Stomach (tissue), 19 donors: ENCODE data around the gene CARMIL3. TPM values are rescaled to one million over a fixed set of nuclear protein-coding genes. Genes with fewer than 3 reads are reported as not detected.
"Not testable (repeated sequence)": the region's sequence is repeated elsewhere in the genome, so short reads cannot be mapped to it uniquely, and the experiment has no call there.

Experiments
- DNase-seq, 2 donors: peaks; one replicate each; pipeline versions ENCODE4 v3.0.0 to v3.0.0-alpha.2; 2013 to 2019
- H3K27ac ChIP-seq, 5 donors: fragments of 200-600 bp in 4 of 5; sonication (generic) in 4 of 5; one replicate each; pipeline ENCODE4 v1.5.1; 2013 to 2019; ENCODE audit warnings: mild to moderate bottlenecking in 1 of 5, moderate library complexity in 1 of 5
- H3K27me3 ChIP-seq, 3 donors: fragments of 200-600 bp; sonication (generic); one replicate each; pipeline ENCODE4 v1.5.1; 2017 to 2019; ENCODE audit warnings: mixed run types in 1 of 3
- H3K36me3 ChIP-seq, 4 donors: fragments of 200-600 bp; sonication (generic); 1 replicate in 3 of 4; 2 replicates in 1 of 4; pipeline ENCODE4 v1.5.1; 2016 to 2019
- H3K4me1 ChIP-seq, 4 donors: fragments of 200-600 bp; sonication (generic); one replicate each; pipeline ENCODE4 v1.5.1; 2016 to 2019
- H3K4me3 ChIP-seq, 4 donors: fragments of 200-600 bp; sonication (generic) in 3 of 4; one replicate each; pipeline ENCODE4 v1.5.1; 2016 to 2019; ENCODE audit warnings: mild to moderate bottlenecking in 1 of 4
- H3K9me3 ChIP-seq, 4 donors: fragments of 200-600 bp; sonication (generic); one replicate each; pipeline ENCODE4 v1.5.1; 2016 to 2019
- EP300 ChIP-seq: sonication (generic); formaldehyde crosslinking; IDR thresholded peaks from one replicate; pipeline ENCODE4 v1.6.1; 2017; ENCODE audit warnings: antibody characterized with exemption
- POLR2A ChIP-seq, 4 donors: fragments of 450-650 bp; IDR thresholded peaks; one replicate each; pipeline ENCODE4 v1.6.1; 2016; ENCODE audit warnings: antibody characterized with exemption in 4 of 4, control low read depth in 2 of 4, mild to moderate bottlenecking in 1 of 4, moderate library complexity in 1 of 4
- POLR2AphosphoS5 ChIP-seq, 3 donors: sonication (generic); formaldehyde crosslinking; IDR thresholded peaks; one replicate each; pipeline ENCODE4 v1.6.1; 2016; ENCODE audit warnings: antibody characterized with exemption in 3 of 3
- WGBS, 5 donors: extraction: QIAGEN DNeasy Blood & Tissue Kit in 3 of 5; methylation state at CpG; one replicate each; pipeline versions ENCODE4 v1.1.5 to v1.1.7; 2013 to 2018; 5-methylcytosine and 5-hydroxymethylcytosine counted together
- intact Hi-C: fragments of 100-400 bp; cut with DNase I; formaldehyde crosslinking; loops from one replicate; pipeline ENCODE4 v1.15.1; 2023; ENCODE audit warnings: low total_unique reads
- long read RNA-seq, 10 donors: transcript quantifications; one replicate each; lab custom pipeline, GENCODE V29; 2026
- polyA plus RNA-seq, 3 donors: library from polyadenylated mRNA; stranded (reverse); fragments of 200-250 nt; gene quantifications; one replicate each; pipeline ENCODE4 v1.2.3, GENCODE V29; 2013
- total RNA-seq, 5 donors: library from RNA; depleted of rRNA; stranded (reverse); fragments of >200 nt; gene quantifications; one replicate each; pipeline versions ENCODE4 v1.1.0 to v1.2.3, GENCODE V29; 2014 to 2016
- TF ChIP-seq, protein P1 (sequence below), 7 experiments: fragments of 450-650 bp in 4 of 7; fragments of 200-600 bp in 3 of 7; sonication (generic) in 3 of 7; IDR thresholded peaks; one replicate each; pipeline ENCODE4 v1.5.1; 2016 to 2019; ENCODE audit warnings: antibody characterized with exemption in 7 of 7, control low read depth in 2 of 7, mild to moderate bottlenecking in 1 of 7
- donor health status: healthy with polysubstance abuse.
- donor health status: Bipolar disorder and iron deficiency.
- donor health status: healthy.

Gene CARMIL3, protein sequence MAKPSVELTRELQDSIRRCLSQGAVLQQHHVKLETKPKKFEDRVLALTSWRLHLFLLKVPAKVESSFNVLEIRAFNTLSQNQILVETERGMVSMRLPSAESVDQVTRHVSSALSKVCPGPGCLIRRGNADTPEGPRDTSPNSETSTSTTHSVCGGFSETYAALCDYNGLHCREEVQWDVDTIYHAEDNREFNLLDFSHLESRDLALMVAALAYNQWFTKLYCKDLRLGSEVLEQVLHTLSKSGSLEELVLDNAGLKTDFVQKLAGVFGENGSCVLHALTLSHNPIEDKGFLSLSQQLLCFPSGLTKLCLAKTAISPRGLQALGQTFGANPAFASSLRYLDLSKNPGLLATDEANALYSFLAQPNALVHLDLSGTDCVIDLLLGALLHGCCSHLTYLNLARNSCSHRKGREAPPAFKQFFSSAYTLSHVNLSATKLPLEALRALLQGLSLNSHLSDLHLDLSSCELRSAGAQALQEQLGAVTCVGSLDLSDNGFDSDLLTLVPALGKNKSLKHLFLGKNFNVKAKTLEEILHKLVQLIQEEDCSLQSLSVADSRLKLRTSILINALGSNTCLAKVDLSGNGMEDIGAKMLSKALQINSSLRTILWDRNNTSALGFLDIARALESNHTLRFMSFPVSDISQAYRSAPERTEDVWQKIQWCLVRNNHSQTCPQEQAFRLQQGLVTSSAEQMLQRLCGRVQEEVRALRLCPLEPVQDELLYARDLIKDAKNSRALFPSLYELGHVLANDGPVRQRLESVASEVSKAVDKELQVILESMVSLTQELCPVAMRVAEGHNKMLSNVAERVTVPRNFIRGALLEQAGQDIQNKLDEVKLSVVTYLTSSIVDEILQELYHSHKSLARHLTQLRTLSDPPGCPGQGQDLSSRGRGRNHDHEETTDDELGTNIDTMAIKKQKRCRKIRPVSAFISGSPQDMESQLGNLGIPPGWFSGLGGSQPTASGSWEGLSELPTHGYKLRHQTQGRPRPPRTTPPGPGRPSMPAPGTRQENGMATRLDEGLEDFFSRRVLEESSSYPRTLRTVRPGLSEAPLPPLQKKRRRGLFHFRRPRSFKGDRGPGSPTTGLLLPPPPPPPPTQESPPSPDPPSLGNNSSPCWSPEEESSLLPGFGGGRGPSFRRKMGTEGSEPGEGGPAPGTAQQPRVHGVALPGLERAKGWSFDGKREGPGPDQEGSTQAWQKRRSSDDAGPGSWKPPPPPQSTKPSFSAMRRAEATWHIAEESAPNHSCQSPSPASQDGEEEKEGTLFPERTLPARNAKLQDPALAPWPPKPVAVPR (N-terminal part only)
- total RNA-seq = 1 to 10 TPM in 2 of 5 donors, under 1 TPM in 2, not detected in 1; 0.14 to 2.0 (median 0.76) TPM
- under 1 TPM in 2 of 3 donors, not detected in 1; 0.25 to 0.75 TPM for polyA plus RNA-seq
- long read RNA-seq, donor 1 = 0 reads
- long read RNA-seq, donor 2 = 0 reads
- long read RNA-seq, donor 3 = 0 reads
- long read RNA-seq, donor 4 = 0 reads
- long read RNA-seq, donor 5 = 0 reads
- long read RNA-seq, donor 6 = 0 reads
- long read RNA-seq, donor 7 = 0 reads
- long read RNA-seq, donor 8 = 0 reads
- long read RNA-seq, donor 9 = 0 reads
- long read RNA-seq, donor 10 = 0 reads

DNA sequence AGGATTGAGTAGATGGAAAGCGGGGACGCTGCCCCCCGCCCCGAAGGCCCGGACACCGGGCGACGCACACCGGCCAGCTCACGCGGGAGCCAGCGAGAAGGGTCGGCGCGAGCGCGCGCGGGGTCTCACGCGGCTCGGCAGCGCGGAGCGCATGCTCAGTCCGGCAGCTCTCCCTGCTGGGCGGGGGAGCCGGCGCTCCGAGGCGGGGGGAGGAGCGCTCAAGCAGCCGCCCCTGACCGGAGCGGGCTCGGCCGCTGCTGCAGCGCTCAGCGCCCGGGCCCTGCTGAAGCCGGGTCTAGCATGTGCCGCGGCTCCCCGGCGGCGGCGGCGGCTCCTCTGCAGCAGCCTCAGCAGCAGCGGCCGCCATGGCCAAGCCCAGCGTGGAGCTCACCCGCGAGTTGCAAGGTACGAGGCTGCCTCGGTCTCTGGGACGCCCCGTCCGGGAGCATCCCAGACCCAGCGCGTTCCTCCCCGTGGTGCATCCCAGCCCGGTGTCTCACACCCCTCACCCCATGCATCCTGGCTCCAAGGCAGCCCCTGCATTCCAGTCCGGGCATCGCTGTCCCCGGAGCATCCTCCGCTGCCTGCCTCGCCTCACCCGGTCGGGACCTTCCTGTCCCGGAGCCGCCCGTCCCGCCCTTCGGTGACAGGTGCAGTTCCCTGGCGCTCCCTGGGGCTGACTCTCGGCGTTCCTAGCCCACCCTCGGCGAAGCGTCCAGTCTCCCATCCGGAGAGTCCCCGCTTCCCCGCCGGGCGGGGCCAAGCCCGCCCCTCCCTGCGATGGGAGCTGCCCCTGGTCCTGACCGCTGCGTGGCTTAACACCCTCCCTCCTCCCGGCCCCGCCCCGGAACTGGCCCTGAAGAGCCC, at the start of gene CARMIL3:
CARMIL3 (plus strand) TSS at position 221 of the 867 bp plus-strand sequence; CDS start at position 366, 145 bp downstream.
- peak within 1 kb of the TSS; percentile 51 to 82 (median 65) for H3K27ac ChIP-seq
- no peaks in the 10 kb centered on the region for H3K9me3 ChIP-seq
- intact Hi-C loops = loop anchor here (10.0 kb wide), 1 partner anchor 53 kb away; no protein-coding TSS in a partner anchor

DNA sequence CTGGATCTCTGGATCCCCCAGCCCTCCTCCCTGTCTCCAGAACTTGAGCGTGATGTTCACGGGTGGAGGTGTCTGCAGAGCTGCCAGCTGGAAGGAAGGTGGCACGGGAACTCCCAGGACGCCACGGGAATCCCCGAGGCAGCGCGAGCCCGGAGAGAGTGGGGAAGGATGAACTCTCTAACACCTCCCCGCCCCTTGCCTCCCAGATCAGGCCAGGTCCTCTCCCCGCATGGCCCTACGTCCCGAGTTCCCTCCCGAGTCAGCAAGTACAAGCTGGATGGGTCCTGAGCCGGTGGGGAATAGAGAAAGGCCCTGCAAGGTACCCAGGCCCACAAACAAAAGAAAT, 45.4 kb upstream of the CARMIL3 start:
- H3K9me3 ChIP-seq, H3K36me3 ChIP-seq, intact Hi-C loops, H3K27me3 ChIP-seq, DNase-seq, H3K4me1 ChIP-seq: not testable (repeated sequence)
- Histone ChIP-seq H3K27ac (peak overlapping the region in 4 of 5 donors; percentile 18 to 73 (median 49)), H3K4me3 (peak overlapping the region; percentile 37 to 49 (median 42))
- 0 to 2% (median 0%) methylated on average over 1 to 6 of the region's 15 CpGs; no CpG with 5 or more reads in 1 of the 5 donors for WGBS, 5 donors

More for the DNA sequence above, at the start of gene CARMIL3:
- 0 to 1% (median 0%) methylated on average over 24 to 92 of the region's 92 CpGs for WGBS, 5 donors
- DNase-seq = peak; percentile 70 to 93
- Histone ChIP-seq H3K27me3 (peaks cover 0 to 44% (median 6%) of the 10 kb centered on the region in 3 donors), H3K4me1 (peaks cover 18 to 20% (median 19%) of the 10 kb centered on the region in 4 donors), H3K4me3 (peak within 1 kb of the TSS; percentile 58 to 70 (median 64)), H3K36me3 (no peaks in the 10 kb centered on the region)
- TF ChIP-seq POLR2A (IDR thresholded peaks at IDR 0.05) = no peak
- TF ChIP-seq, protein P1, sequence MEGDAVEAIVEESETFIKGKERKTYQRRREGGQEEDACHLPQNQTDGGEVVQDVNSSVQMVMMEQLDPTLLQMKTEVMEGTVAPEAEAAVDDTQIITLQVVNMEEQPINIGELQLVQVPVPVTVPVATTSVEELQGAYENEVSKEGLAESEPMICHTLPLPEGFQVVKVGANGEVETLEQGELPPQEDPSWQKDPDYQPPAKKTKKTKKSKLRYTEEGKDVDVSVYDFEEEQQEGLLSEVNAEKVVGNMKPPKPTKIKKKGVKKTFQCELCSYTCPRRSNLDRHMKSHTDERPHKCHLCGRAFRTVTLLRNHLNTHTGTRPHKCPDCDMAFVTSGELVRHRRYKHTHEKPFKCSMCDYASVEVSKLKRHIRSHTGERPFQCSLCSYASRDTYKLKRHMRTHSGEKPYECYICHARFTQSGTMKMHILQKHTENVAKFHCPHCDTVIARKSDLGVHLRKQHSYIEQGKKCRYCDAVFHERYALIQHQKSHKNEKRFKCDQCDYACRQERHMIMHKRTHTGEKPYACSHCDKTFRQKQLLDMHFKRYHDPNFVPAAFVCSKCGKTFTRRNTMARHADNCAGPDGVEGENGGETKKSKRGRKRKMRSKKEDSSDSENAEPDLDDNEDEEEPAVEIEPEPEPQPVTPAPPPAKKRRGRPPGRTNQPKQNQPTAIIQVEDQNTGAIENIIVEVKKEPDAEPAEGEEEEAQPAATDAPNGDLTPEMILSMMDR (IDR thresholded peaks at IDR 0.05) = no peak
- peak in 1 of 3 donors; percentile 28 for TF ChIP-seq POLR2AphosphoS5 (IDR thresholded peaks at IDR 0.05)

DNA sequence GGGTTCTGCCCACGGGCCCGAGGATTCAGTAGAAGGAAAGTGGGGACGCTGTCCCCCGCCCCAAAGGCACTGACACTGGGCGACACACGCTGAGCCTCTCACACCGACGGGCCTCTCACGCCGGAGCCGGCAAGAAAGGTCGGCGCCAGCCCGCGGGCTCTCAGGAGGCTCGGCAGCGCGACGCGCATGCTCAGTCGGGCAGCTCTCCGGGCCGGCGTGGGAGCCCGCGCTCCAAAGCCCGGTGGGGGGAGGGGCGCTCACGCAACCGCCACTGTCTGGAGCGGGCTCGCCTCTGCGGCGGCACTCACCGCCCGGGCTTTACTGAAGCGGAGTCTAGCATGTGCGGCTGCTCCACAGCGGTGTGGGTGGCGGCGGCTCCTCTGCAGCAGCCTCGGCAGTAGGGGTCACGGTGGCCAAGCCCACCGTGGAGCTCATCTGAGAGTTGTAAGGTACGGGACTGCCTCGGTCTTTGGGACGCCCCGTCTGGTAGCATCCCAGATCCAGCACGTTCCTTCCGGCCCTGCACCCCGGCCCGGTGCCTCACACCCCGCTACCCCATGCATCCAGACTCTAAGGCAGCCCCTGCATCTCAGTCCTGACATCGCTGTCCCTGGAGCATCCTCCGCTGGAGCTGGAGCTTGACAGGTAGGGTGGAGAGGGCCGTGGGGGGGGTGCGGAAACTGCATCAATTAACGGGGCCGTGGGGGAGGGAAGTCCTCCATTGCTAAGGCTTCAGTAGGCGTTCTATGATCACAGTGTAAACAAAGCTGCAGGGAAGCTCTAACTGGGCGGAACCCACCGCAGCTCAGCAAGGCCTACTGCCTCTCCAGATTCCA, 44.8 kb upstream of the CARMIL3 start:
- 0 to 6% (median 3%) methylated on average over 14 to 61 of the region's 62 CpGs for WGBS, 5 donors
- H3K27me3 ChIP-seq, H3K36me3 ChIP-seq, H3K9me3 ChIP-seq, H3K4me1 ChIP-seq, intact Hi-C loops: not testable (repeated sequence)
- Histone ChIP-seq H3K4me3 (peak overlapping the region; percentile 37 to 49 (median 42)), H3K27ac (peak overlapping the region in 4 of 5 donors; percentile 18 to 73 (median 49))
- peak in 1 of 2 donors; percentile 83 for DNase-seq

DNA sequence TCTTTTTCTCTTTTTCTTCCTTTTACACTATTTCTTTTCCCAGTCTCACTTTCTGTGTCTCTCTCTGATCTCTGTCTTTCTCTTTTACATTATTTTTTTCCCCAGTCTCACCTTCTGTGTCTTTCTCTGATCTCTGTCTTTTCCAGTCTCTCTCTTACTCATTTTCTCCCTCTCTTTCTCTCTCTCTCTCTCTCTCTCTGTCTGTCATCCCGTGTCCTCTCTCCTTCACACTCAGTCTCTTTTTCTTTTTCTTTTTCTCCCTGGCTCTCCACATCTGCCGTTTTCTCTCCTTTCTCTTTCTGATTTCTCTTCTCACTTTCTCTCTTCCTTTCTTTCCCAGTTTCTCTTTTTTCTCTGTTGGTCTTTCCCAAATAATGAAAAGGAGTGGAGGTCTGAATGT, 40.8 kb upstream of the CARMIL3 start:
- no peaks in the 10 kb centered on the region for H3K36me3 ChIP-seq
- H3K9me3 ChIP-seq = no peaks in the 10 kb centered on the region
- TF ChIP-seq EP300 (no peak), POLR2AphosphoS5 (IDR thresholded peaks at IDR 0.05) (no peak)
- TF ChIP-seq, protein P1 (IDR thresholded peaks at IDR 0.05) = no peak
- peaks cover 0 to 31% (median 19%) of the 10 kb centered on the region in 4 donors for H3K4me1 ChIP-seq
- no peak for DNase-seq
- 69 to 80% (median 79%) methylated on average over 2 of the region's 2 CpGs for WGBS, 5 donors
- H3K4me3 ChIP-seq = no peak overlapping the region
- no peak overlapping the region for H3K27ac ChIP-seq
- no peaks in the 10 kb centered on the region for H3K27me3 ChIP-seq
- intact Hi-C loops = no loop called here

DNA sequence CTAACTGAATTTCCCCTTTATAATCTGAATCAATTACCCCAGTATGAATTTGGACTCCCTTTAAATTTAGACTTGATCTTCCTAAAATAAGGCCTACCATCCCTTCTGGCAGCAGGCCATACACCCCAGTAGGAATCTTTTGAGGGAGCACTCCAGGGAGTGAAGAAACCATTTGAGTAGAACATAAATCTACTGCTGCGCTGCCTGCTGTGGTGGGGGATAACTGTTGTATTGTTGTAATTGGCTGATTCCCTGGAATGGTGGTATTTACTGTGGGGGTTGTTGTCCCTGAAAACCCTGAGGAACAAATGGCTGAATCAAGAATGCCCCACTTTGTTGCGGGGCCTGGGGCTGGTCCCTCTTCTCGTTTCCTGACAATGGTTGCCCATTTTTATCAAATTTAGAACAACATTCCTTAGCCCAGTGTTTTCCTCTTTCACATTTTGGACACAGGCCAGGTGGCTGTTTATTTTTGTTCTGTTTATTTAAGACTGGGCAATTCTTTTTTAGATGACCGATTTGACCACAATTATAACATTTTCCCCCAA, 39.0 kb upstream of the CARMIL3 start:
- H3K4me1 ChIP-seq = peaks cover 0 to 31% (median 19%) of the 10 kb centered on the region in 4 donors
- H3K9me3 ChIP-seq, H3K4me3 ChIP-seq, H3K27me3 ChIP-seq, H3K36me3 ChIP-seq, DNase-seq, intact Hi-C loops, H3K27ac ChIP-seq: not testable (repeated sequence)
- WGBS, 5 donors = 30 to 50% (median 32%) methylated on average over 4 of the region's 4 CpGs
